Spleen (tissue), 13 donors: ENCODE results near the gene CIITA. TPM values are rescaled to one million over a fixed set of nuclear protein-coding genes. Genes with fewer than 3 reads are reported as not detected.
A peak's percentile ranks its signal among the peaks of the same experiment; 100 is the strongest.
"Not testable (repeated sequence)": the region's sequence is repeated elsewhere in the genome, so short reads cannot be mapped to it uniquely, and the experiment has no call there.

Experiments used
- DNase-seq: peaks from one replicate; pipeline ENCODE4 v3.0.0-alpha.2; 2020
- H3K27ac ChIP-seq, 8 donors: fragments of 200-600 bp; sonication (generic) in 7 of 8; 1 replicate in 4 of 8; 2 replicates in 4 of 8; pipeline versions ENCODE4 v1.5.0 to v1.8.0; 2016 to 2021; ENCODE audit warnings: inconsistent platforms in 4 of 8, mild to moderate bottlenecking in 4 of 8, moderate library complexity in 1 of 8
- H3K27me3 ChIP-seq, 7 donors: fragments of 200-600 bp; sonication (generic) in 6 of 7; replicated peaks in 1 of 7; 1 replicate in 4 of 7; 2 replicates in 3 of 7; pipeline versions ENCODE4 v1.5.0 to v1.8.0; 2016 to 2021; ENCODE audit warnings: inconsistent platforms in 3 of 7, mild to moderate bottlenecking in 1 of 7
- H3K36me3 ChIP-seq, 6 donors: fragments of 200-600 bp; sonication (generic) in 5 of 6; 1 replicate in 4 of 6; 2 replicates in 2 of 6; pipeline versions ENCODE4 v1.5.0 to v1.8.0; 2016 to 2021; ENCODE audit warnings: inconsistent platforms in 2 of 6
- H3K4me1 ChIP-seq, 6 donors: fragments of 200-600 bp; sonication (generic) in 5 of 6; 1 replicate in 3 of 6; 2 replicates in 3 of 6; pipeline versions ENCODE4 v1.5.0 to v1.8.0; 2016 to 2021; ENCODE audit warnings: inconsistent platforms in 3 of 6
- H3K4me3 ChIP-seq, 8 donors: fragments of 200-600 bp; sonication (generic) in 7 of 8; 1 replicate in 4 of 8; 2 replicates in 4 of 8; pipeline versions ENCODE4 v1.5.0 to v1.8.0; 2016 to 2021; ENCODE audit warnings: inconsistent platforms in 4 of 8, mild to moderate bottlenecking in 4 of 8, moderate library complexity in 2 of 8
- H3K9me3 ChIP-seq, 8 donors: fragments of 200-600 bp; sonication (generic) in 7 of 8; 1 replicate in 4 of 8; 2 replicates in 4 of 8; pipeline versions ENCODE4 v1.5.0 to v1.8.0; 2016 to 2021; ENCODE audit warnings: inconsistent platforms in 4 of 8
- POLR2A ChIP-seq, 3 donors: fragments of 450-650 bp; IDR thresholded peaks; one replicate each; pipeline ENCODE4 v1.5.1; 2017; ENCODE audit warnings: antibody characterized with exemption in 3 of 3, mild to moderate bottlenecking in 1 of 3
- POLR2AphosphoS5 ChIP-seq, 3 donors: sonication (generic); formaldehyde crosslinking; IDR thresholded peaks; one replicate each; pipeline ENCODE4 v1.5.1; 2017; ENCODE audit warnings: antibody characterized with exemption in 3 of 3
- WGBS, 5 donors: extraction: QIAGEN DNeasy Blood & Tissue Kit in 3 of 5; methylation state at CpG; one replicate each; pipeline versions ENCODE4 v1.1.5 to v1.1.7; 2013 to 2018; 5-methylcytosine and 5-hydroxymethylcytosine counted together
- intact Hi-C: fragments of 100-400 bp; cut with DNase I; formaldehyde crosslinking; loops from one replicate; pipeline ENCODE4 v1.15.0; 2023; ENCODE audit warnings: low total_unique reads
- long read RNA-seq, 2 donors: transcript quantifications; one replicate each; lab custom pipeline, GENCODE V29; 2026
- polyA plus RNA-seq, 3 donors: library from polyadenylated mRNA; stranded (reverse); fragments of 200-250 nt; gene quantifications; one replicate each; pipeline ENCODE4 v1.2.1, GENCODE V29; 2013
- total RNA-seq, 7 donors: library from RNA; depleted of rRNA in 3 of 7; stranded (reverse); fragments of >200 nt in 3 of 7; fragmentation: NEBNext Ultra II Directional in 4 of 7; extraction: Animal tissue kit (Norgen Biotek cat#: 25700) in 4 of 7; gene quantifications; one replicate each; pipeline versions ENCODE4 v1.1.0 to v1.2.1, GENCODE V29; 2016 to 2021
- TF ChIP-seq, protein P1 (sequence below), 11 experiments: fragments of 200-600 bp in 7 of 11; fragments of 450-650 bp in 4 of 11; sonication (generic) in 4 of 11; IDR thresholded peaks in 8 of 11; conservative IDR thresholded peaks in 3 of 11; 1 replicate in 7 of 11; 2 replicates in 4 of 11; pipeline versions ENCODE4 v1.4.0 to v1.8.0; 2016 to 2021; ENCODE audit warnings: antibody characterized with exemption in 11 of 11, inconsistent platforms in 4 of 11, mild to moderate bottlenecking in 1 of 11
- donor health status: healthy with polysubstance abuse.
- donor health status: DM: no; HTN: no; CAD: no; lungs with moderate emphysema.
- donor health status: DM: no; HTN: no; CAD: no.
- donor health status: Bipolar disorder and iron deficiency.
- donor health status: healthy.
- donor health status: DM: no; HTN: no; CAD: no.
- donor health status: DM: yes; HTN: yes; CAD: no.

CIITA gene, protein sequence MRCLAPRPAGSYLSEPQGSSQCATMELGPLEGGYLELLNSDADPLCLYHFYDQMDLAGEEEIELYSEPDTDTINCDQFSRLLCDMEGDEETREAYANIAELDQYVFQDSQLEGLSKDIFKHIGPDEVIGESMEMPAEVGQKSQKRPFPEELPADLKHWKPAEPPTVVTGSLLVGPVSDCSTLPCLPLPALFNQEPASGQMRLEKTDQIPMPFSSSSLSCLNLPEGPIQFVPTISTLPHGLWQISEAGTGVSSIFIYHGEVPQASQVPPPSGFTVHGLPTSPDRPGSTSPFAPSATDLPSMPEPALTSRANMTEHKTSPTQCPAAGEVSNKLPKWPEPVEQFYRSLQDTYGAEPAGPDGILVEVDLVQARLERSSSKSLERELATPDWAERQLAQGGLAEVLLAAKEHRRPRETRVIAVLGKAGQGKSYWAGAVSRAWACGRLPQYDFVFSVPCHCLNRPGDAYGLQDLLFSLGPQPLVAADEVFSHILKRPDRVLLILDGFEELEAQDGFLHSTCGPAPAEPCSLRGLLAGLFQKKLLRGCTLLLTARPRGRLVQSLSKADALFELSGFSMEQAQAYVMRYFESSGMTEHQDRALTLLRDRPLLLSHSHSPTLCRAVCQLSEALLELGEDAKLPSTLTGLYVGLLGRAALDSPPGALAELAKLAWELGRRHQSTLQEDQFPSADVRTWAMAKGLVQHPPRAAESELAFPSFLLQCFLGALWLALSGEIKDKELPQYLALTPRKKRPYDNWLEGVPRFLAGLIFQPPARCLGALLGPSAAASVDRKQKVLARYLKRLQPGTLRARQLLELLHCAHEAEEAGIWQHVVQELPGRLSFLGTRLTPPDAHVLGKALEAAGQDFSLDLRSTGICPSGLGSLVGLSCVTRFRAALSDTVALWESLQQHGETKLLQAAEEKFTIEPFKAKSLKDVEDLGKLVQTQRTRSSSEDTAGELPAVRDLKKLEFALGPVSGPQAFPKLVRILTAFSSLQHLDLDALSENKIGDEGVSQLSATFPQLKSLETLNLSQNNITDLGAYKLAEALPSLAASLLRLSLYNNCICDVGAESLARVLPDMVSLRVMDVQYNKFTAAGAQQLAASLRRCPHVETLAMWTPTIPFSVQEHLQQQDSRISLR
- 100 to 1,000 TPM in 6 of 7 donors, 10 to 100 TPM in 1; 88.0 to 179 (median 143) TPM for total RNA-seq
- 10 to 100 TPM; 67.0 to 93.6 (median 81.8) TPM for polyA plus RNA-seq
- long read RNA-seq, donor 1, partial matches to known transcripts, result 0 of 37 reads
- long read RNA-seq, donor 1, other reads (novel, unspliced or antisense), result 37 of 37 reads
- long read RNA-seq, donor 2, partial matches to known transcripts, result 0 of 24 reads
- long read RNA-seq, donor 2, other reads (novel, unspliced or antisense), result 24 of 24 reads

DNA sequence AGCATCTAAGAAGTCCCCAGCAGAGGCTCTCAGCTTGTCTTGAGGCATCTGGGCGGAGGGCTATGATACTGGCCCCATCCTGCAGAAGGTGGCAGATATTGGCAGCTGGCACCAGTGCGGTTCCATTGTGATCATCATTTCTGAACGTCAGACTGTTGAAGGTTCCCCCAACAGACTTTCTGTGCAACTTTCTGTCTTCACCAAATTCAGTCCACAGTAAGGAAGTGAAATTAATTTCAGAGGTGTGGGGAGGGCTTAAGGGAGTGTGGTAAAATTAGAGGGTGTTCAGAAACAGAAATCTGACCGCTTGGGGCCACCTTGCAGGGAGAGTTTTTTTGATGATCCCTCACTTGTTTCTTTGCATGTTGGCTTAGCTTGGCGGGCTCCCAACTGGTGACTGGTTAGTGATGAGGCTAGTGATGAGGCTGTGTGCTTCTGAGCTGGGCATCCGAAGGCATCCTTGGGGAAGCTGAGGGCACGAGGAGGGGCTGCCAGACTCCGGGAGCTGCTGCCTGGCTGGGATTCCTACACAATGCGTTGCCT is at the start of gene CIITA:
Gene CIITA (plus strand): TSS at position 404 of the 543 bp plus-strand sequence. CDS start 129 bp downstream, at position 533.
- H3K36me3 ChIP-seq, result no peaks in the 10 kb centered on the region
- H3K9me3 ChIP-seq, result no peaks in the 10 kb centered on the region
- H3K4me1 ChIP-seq, result peaks cover 21 to 93% (median 77%) of the 10 kb centered on the region in 6 donors
- TF ChIP-seq, protein P1, sequence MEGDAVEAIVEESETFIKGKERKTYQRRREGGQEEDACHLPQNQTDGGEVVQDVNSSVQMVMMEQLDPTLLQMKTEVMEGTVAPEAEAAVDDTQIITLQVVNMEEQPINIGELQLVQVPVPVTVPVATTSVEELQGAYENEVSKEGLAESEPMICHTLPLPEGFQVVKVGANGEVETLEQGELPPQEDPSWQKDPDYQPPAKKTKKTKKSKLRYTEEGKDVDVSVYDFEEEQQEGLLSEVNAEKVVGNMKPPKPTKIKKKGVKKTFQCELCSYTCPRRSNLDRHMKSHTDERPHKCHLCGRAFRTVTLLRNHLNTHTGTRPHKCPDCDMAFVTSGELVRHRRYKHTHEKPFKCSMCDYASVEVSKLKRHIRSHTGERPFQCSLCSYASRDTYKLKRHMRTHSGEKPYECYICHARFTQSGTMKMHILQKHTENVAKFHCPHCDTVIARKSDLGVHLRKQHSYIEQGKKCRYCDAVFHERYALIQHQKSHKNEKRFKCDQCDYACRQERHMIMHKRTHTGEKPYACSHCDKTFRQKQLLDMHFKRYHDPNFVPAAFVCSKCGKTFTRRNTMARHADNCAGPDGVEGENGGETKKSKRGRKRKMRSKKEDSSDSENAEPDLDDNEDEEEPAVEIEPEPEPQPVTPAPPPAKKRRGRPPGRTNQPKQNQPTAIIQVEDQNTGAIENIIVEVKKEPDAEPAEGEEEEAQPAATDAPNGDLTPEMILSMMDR (IDR thresholded peaks at IDR 0.05 in 8 of 11, conservative IDR thresholded peaks at IDR 0.05 in 3 of 11), result peak in 2 of 11 experiments; percentile 3 to 11
- TF ChIP-seq POLR2AphosphoS5 (IDR thresholded peaks at IDR 0.05), result peak; percentile 73 to 93 (median 82)
- TF ChIP-seq POLR2A (IDR thresholded peaks at IDR 0.05), result peak in 2 of 3 donors; percentile 46 to 60
- peak within 1 kb of the TSS; percentile 33 to 94 (median 88) for H3K4me3 ChIP-seq
- peak within 1 kb of the TSS; percentile 55 to 91 (median 82) for H3K27ac ChIP-seq
- DNase-seq, result peak; percentile 92
- intact Hi-C loops, result loop anchor here (5.0 kb wide), 1 partner anchor 135 kb away; the partner anchor contains the start of gene NUBP1
- WGBS, 5 donors, result 21 to 27% (median 25%) methylated on average over 9 of the region's 9 CpGs
- H3K27me3 ChIP-seq, result peaks cover 0 to 21% (median 0%) of the 10 kb centered on the region in 7 donors

DNA sequence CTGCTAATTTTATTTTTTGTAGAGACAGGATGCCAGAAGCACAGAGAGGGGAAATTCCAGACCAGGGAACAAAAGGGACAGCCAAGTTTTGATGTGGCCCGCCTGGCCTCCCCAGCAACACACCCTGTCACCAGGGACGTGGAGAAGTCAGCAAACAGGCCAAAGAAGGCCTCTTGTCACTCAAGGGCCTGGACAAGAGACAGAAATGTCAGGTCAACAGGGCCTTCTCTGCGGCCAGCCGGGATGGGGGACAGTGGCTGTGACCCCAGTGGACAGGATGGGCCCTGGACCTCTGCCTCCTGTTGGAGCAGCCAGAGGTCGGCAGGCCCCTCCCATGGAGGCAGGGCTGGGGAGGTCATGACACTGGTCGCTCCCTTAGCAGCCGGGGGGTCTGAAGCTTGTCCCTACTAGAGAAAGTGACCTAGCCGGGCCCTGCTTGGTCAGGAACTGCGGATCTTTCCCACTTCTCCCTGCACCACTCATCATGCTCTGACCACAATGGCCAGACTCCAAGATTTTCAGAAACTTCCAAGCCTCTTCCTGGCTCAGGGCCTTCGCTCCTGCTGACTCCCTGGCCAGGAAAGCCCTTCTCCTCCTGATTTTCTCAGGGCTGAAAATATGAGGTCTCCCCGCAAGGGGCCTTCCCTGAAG is 49.2 kb upstream of the CIITA start:
- intact Hi-C loops, result no loop called here
- H3K4me1 ChIP-seq, result peaks cover 8 to 54% (median 31%) of the 10 kb centered on the region in 6 donors

DNA sequence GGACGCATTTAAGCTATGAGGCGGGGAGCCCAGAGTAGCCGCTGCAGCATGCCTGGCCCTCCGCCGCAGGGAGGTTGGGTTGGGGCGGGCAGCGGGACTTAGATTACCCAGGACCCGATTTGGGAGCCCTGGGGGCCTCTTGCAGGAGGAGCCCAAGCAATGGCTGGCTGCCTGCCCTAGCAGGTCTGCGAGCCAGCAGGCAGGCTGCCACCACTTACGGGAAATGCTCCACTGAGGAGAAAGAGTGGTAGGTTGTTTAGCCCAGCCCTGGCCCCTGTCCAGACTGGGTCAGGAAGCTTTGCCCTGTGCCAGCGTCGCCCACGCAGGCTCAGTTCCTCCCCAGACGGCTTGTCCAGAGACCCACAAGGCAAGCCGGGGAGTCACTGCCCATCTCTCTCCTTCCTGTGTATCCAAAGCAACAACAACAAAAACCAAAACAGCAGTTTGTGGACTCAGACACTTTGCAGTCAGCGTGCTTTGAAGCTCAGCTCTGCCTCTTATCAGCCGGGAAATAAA is 48.1 kb upstream of the CIITA start:
- intact Hi-C loops, result no loop called here
- peak; percentile 90 for DNase-seq
- peak in 1 of 3 donors; percentile 13 for TF ChIP-seq POLR2A (IDR thresholded peaks at IDR 0.05)
- peak; percentile 90 to 94 (median 91) for TF ChIP-seq POLR2AphosphoS5 (IDR thresholded peaks at IDR 0.05)
- TF ChIP-seq, protein P1 (IDR thresholded peaks at IDR 0.05 in 8 of 11, conservative IDR thresholded peaks at IDR 0.05 in 3 of 11), result no peak
- H3K9me3 ChIP-seq, result no peaks in the 10 kb centered on the region
- H3K4me3 ChIP-seq, result no peak overlapping the region
- peaks cover 8 to 54% (median 31%) of the 10 kb centered on the region in 6 donors for H3K4me1 ChIP-seq
- H3K27me3 ChIP-seq, result no peaks in the 10 kb centered on the region
- H3K27ac ChIP-seq, result peak overlapping the region in 7 of 8 donors; percentile 76 to 89 (median 83)
- 17 to 39% (median 25%) methylated on average over 15 to 17 of the region's 17 CpGs for WGBS, 5 donors
- no peaks in the 10 kb centered on the region for H3K36me3 ChIP-seq

More for the DNA sequence above, 49.2 kb upstream of the CIITA start:
- Histone ChIP-seq H3K27me3 (no peaks in the 10 kb centered on the region), H3K9me3 (no peaks in the 10 kb centered on the region), H3K36me3 (no peaks in the 10 kb centered on the region), H3K4me3 (no peak overlapping the region), H3K27ac (peak overlapping the region; percentile 70 to 89 (median 80))
- peak; percentile 82 for DNase-seq
- WGBS, 5 donors, result 41 to 69% (median 64%) methylated on average over 10 to 11 of the region's 11 CpGs
- TF ChIP-seq POLR2AphosphoS5 (IDR thresholded peaks at IDR 0.05), result peak; percentile 77 to 90 (median 87)
- TF ChIP-seq, protein P1 (IDR thresholded peaks at IDR 0.05 in 8 of 11, conservative IDR thresholded peaks at IDR 0.05 in 3 of 11), result no peak
- TF ChIP-seq POLR2A (IDR thresholded peaks at IDR 0.05), result no peak

DNA sequence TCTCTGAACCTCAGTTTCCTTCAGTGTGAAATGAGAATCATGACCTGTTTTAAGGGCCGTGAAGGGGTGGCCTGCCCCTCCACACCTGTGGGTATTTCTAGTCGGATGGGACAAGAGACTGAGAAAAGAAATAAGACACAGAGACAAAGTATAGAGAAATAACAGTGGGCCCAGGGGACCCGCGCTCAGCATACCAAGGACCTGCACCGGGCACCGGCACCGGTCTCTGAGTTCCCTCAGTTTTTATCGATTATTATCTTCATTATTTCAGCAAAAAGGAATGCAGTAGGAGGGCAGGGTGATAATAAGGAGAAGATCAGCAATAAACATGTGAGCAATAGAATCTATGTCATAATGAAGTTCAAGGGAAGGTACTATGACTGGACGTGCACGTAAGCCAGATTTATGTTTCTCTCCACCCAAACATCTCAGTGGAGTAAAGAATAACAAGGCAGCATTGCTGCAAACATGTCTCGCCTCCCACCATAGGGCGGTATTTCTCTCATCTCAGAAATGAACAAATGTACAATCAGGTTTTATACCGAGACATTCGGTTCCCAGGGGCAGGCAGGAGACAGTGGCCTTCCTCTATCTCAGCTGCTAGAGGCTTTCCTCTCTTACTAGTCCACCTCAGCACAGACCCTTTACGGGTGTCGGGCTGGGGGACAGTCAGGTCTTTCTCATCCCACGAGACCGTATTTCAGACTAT is 47.5 kb upstream of the CIITA start:
- peaks cover 8 to 54% (median 31%) of the 10 kb centered on the region in 6 donors for H3K4me1 ChIP-seq
- H3K4me3 ChIP-seq, H3K27me3 ChIP-seq, H3K9me3 ChIP-seq, intact Hi-C loops, H3K36me3 ChIP-seq: not testable (repeated sequence)
- 60 to 73% (median 65%) methylated on average over 18 of the region's 18 CpGs for WGBS, 5 donors
- peak; percentile 52 for DNase-seq
- peak overlapping the region in 7 of 8 donors; percentile 76 to 89 (median 83) for H3K27ac ChIP-seq

DNA sequence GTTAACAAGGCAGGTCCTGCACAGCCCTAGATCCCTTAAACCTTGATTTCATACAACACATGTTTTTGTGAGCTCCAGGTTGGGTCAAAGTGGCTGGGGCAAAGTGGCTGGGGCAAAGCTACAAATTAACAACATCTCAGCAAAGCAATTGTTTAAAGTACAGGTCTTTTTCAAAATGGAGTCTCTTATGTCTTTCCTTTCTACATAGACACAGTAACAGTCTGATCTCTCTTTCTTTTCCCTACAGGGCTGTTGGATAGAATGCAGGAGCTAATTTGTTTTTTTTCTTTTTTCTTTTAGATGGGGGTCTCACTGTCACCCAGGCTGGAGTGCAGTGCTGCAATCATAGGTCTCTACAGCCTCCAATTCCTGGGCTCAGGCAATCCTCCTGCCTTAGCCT is 46.8 kb upstream of the CIITA start:
- peaks cover 8 to 54% (median 31%) of the 10 kb centered on the region in 6 donors for H3K4me1 ChIP-seq
- H3K9me3 ChIP-seq, DNase-seq, H3K27ac ChIP-seq, H3K27me3 ChIP-seq, intact Hi-C loops, H3K36me3 ChIP-seq, H3K4me3 ChIP-seq: not testable (repeated sequence)
